HepG2 (cell line): ENCODE measurements around the gene AK4. TPM values are rescaled to one million over a fixed set of nuclear protein-coding genes. Genes with fewer than 3 reads are reported as not detected.

ENCODE experiments used
- ATAC-seq: fragments of 200-7000 bp; cut with Tn5 transposase; 3 replicates; pipeline ENCODE4 v1.9.1; 2020; ENCODE audit warnings: mild to moderate bottlenecking, moderate library complexity
- BruUV-seq: library from RNA; stranded (reverse); fragments of 400-500 nt; replicated peaks from 2 replicates; lab custom pipeline; 2021; lab: Mats Ljungman, UMichigan
- CTCF ChIA-PET: fragments of 300-600 bp; formaldehyde crosslinking; extraction: SDS; loops from one replicate; lab custom pipeline; 2021; ENCODE audit warnings: low total read pairs, inconsistent platforms, low intra/inter-chr PET ratio; lab: Yijun Ruan, JAX
- POLR2A ChIA-PET: fragments of 350-600 bp; sonication (Branson Sonifier 250); formaldehyde crosslinking; loops from one replicate; lab custom pipeline; 2020; ENCODE audit warnings: antibody characterized with exemption, inconsistent platforms; lab: Yijun Ruan, JAX
- DNase-seq: peaks from one replicate; pipeline ENCODE4 v3.0.0-alpha.2; 2015; ENCODE audit warnings: low spot score
- FAIRE-seq: peaks from 3 replicates; lab custom pipeline; 2011; peaks lifted over from hg19 to GRCh38; lab: Jason Lieb, UNC
- H2AFZ ChIP-seq: one replicate; pipeline ENCODE4 v1.6.1; 2011; ENCODE audit warnings: low read length, inconsistent platforms
- H3K27ac ChIP-seq: fragments of 300-600 bp; 3 replicates; pipeline ENCODE4 v1.8.0; 2011; ENCODE audit warnings: mixed run types, mild to moderate bottlenecking, mixed read lengths, low read length, inconsistent platforms; ENCODE audit not compliant: insufficient read depth; ENCODE audit errors: extremely low read length
- H3K27me3 ChIP-seq, 2 experiments: fragments of 200-600 bp in 1 of 2; 2 replicates in 1 of 2; 3 replicates in 1 of 2; pipeline versions ENCODE4 v1.6.0 to v1.8.0; 2011; ENCODE audit warnings: low read length in 2 of 2, mild to moderate bottlenecking in 2 of 2, moderate library complexity in 2 of 2, inconsistent platforms in 1 of 2; ENCODE audit not compliant: insufficient read depth in 2 of 2, control insufficient read depth in 1 of 2
- H3K36me3 ChIP-seq, 2 experiments: fragments of 200-600 bp in 1 of 2; replicated peaks in 1 of 2; 2 replicates in 1 of 2; 3 replicates in 1 of 2; pipeline versions ENCODE4 v1.5.1 to v1.8.0; 2011; ENCODE audit warnings: low read length in 2 of 2, inconsistent platforms in 1 of 2; ENCODE audit not compliant: insufficient read depth in 2 of 2, control insufficient read depth in 1 of 2
- H3K4me1 ChIP-seq: 2 replicates; pipeline ENCODE4 v1.5.1; 2012; ENCODE audit warnings: low read length, inconsistent platforms; ENCODE audit not compliant: insufficient read depth
- H3K4me2 ChIP-seq: 2 replicates; pipeline ENCODE4 v1.6.0; 2011; ENCODE audit warnings: low read depth, low read length, inconsistent platforms
- H3K4me3 ChIP-seq, 3 experiments: fragments of 200-600 bp in 1 of 3; sonication (generic), shearing (Covaris generic) in 1 of 3; replicated peaks in 1 of 3; 2 replicates each; pipeline ENCODE4 v1.5.1; 2011 to 2016; ENCODE audit warnings: low read length in 3 of 3, inconsistent platforms in 2 of 3, low read depth in 2 of 3, mild to moderate bottlenecking in 2 of 3, control low read depth in 1 of 3, mixed read lengths in 1 of 3; ENCODE audit not compliant: insufficient read depth in 1 of 3
- H3K79me2 ChIP-seq: one replicate; pipeline ENCODE4 v1.6.1; 2011; ENCODE audit warnings: low read length, inconsistent platforms; ENCODE audit not compliant: insufficient read depth
- H3K9ac ChIP-seq: 2 replicates; pipeline ENCODE4 v1.6.0; 2011; ENCODE audit warnings: mild to moderate bottlenecking, low read depth, low read length, inconsistent platforms; ENCODE audit not compliant: insufficient read depth
- H3K9me3 ChIP-seq: 2 replicates; pipeline ENCODE4 v1.5.1; 2012; ENCODE audit warnings: mild to moderate bottlenecking, low read length
- H4K20me1 ChIP-seq: 2 replicates; pipeline ENCODE4 v1.6.0; 2011; ENCODE audit warnings: inconsistent platforms, mild to moderate bottlenecking, low read length, moderate library complexity; ENCODE audit not compliant: insufficient read depth
- LCORL ChIP-seq, 2 experiments: fragments of 450-650 bp in 1 of 2; sonication (generic) in 1 of 2; formaldehyde crosslinking in 1 of 2; IDR thresholded peaks; 2 replicates each; pipeline versions ENCODE4 v1.5.0 to v1.6.1; 2017 to 2020; ENCODE audit warnings: antibody characterized with exemption in 1 of 2, missing genetic modification reagents in 1 of 2
- MXD4 ChIP-seq: IDR thresholded peaks from 2 replicates; pipeline ENCODE4 v1.6.1; 2016; ENCODE audit warnings: mild to moderate bottlenecking, missing biosample characterization, missing genetic modification reagents
- MZF1 ChIP-seq: sonication (generic); formaldehyde crosslinking; IDR thresholded peaks from 2 replicates; pipeline ENCODE4 v1.8.1; 2023; ENCODE audit warnings: mild to moderate bottlenecking, missing genetic modification reagents, borderline replicate concordance
- NONO ChIP-seq, 2 experiments: fragments of 450-650 bp in 1 of 2; sonication (generic) in 1 of 2; formaldehyde crosslinking in 1 of 2; IDR thresholded peaks in 1 of 2; conservative IDR thresholded peaks in 1 of 2; 2 replicates each; pipeline versions ENCODE4 v1.6.1 to v1.8.0; 2017 to 2022; ENCODE audit warnings: mild to moderate bottlenecking in 1 of 2, missing genetic modification reagents in 1 of 2, moderate library complexity in 1 of 2
- SATB2 ChIP-seq: sonication (generic); formaldehyde crosslinking; IDR thresholded peaks from 2 replicates; pipeline ENCODE4 v1.5.0; 2020; ENCODE audit warnings: missing genetic modification reagents
- STAG1 ChIP-seq: sonication (generic); formaldehyde crosslinking; IDR thresholded peaks from 2 replicates; pipeline ENCODE4 v1.4.0; 2020; ENCODE audit warnings: missing genetic modification reagents
- ZFP36 ChIP-seq: fragments of 150-350 bp; IDR thresholded peaks from 2 replicates; pipeline ENCODE4 v1.6.1; 2018; ENCODE audit warnings: borderline replicate concordance, low read length, low read depth; ENCODE audit not compliant: partially characterized antibody
- ZFP36L1 ChIP-seq: sonication (generic); formaldehyde crosslinking; IDR thresholded peaks from 2 replicates; pipeline ENCODE4 v1.8.0; 2022; ENCODE audit warnings: mild to moderate bottlenecking, missing genetic modification reagents, moderate library complexity
- ZFY ChIP-seq: sonication (generic); formaldehyde crosslinking; IDR thresholded peaks from 2 replicates; pipeline ENCODE4 v1.4.0; 2020; ENCODE audit warnings: missing genetic modification reagents
- ZMYM4 ChIP-seq: sonication (generic); formaldehyde crosslinking; IDR thresholded peaks from 2 replicates; pipeline ENCODE4 v1.8.1; 2023; ENCODE audit warnings: mild to moderate bottlenecking, missing genetic modification reagents
- ZNF598 ChIP-seq: sonication (generic); formaldehyde crosslinking; IDR thresholded peaks from 2 replicates; pipeline ENCODE4 v1.5.1; 2020; ENCODE audit warnings: mild to moderate bottlenecking, missing genetic modification reagents, borderline replicate concordance
- ZNF703 ChIP-seq: sonication (generic); formaldehyde crosslinking; IDR thresholded peaks from 2 replicates; pipeline ENCODE4 v1.5.1; 2020; ENCODE audit warnings: missing genetic modification reagents, mild to moderate bottlenecking, moderate library complexity, borderline replicate concordance
- ZNF784 ChIP-seq: sonication (generic); formaldehyde crosslinking; IDR thresholded peaks from 2 replicates; pipeline ENCODE4 v1.5.1; 2020; ENCODE audit warnings: missing genetic modification reagents, mild to moderate bottlenecking, borderline replicate concordance
- ZSCAN22 ChIP-seq: sonication (generic); formaldehyde crosslinking; IDR thresholded peaks from 2 replicates; pipeline ENCODE4 v1.4.0; 2020; ENCODE audit warnings: mild to moderate bottlenecking, missing genetic modification reagents
- WGBS: methylation state at CpG from one replicate; pipeline ENCODE4 v1.1.6; 2017; ENCODE audit warnings: low lambda C conversion rate; 5-methylcytosine and 5-hydroxymethylcytosine counted together
- in situ Hi-C: cut with HindIII; loops from 2 replicates; pipeline ENCODE4 v1.10.0; 2017; ENCODE audit warnings: low pct_unique_long_range_greater_than_20kb; ENCODE audit not compliant: extremely low pct_ligation_motif_present
- intact Hi-C: fragments of 100-400 bp; cut with micrococcal nuclease; formaldehyde crosslinking; loops from one replicate; pipeline ENCODE4 v1.10.0; 2022; ENCODE audit not compliant: unreplicated experiment
- polyA plus RNA-seq, 8 experiments: library from polyadenylated mRNA; depleted of rRNA in 3 of 8; stranded (reverse) in 7 of 8; unstranded in 1 of 8; fragments of >200 nt; fragmentation: Illumina TruSeq in 4 of 8; extraction: Trizol in 4 of 8; gene quantifications; 2 replicates each; pipeline versions ENCODE4 v1.2.1 to v1.2.3, GENCODE V29; 2011 to 2016; ENCODE audit warnings: low read depth in 4 of 8, missing spikeins in 1 of 8, mixed read lengths in 1 of 8; ENCODE audit not compliant: insufficient read depth in 1 of 8
- total RNA-seq, 5 experiments: library from RNA; depleted of rRNA; stranded (reverse); fragments of >200 nt; fragmentation: Illumina TruSeq; extraction: Trizol; gene quantifications; 2 replicates each; pipeline ENCODE4 v1.2.3, GENCODE V29; 2016; ENCODE audit warnings: low read depth in 1 of 5
- TF ChIP-seq, protein P1 (sequence below): sonication (generic); formaldehyde crosslinking; IDR thresholded peaks from 2 replicates; pipeline ENCODE4 v1.5.0; 2020; ENCODE audit warnings: missing genetic modification reagents, mild to moderate bottlenecking, borderline replicate concordance
- TF ChIP-seq, protein P2 (sequence below): sonication (generic); formaldehyde crosslinking; IDR thresholded peaks from 2 replicates; pipeline ENCODE4 v1.4.0; 2020; ENCODE audit warnings: mild to moderate bottlenecking, missing genetic modification reagents
- TF ChIP-seq, protein P3 (sequence below): IDR thresholded peaks from 2 replicates; pipeline ENCODE4 v1.6.1; 2016; ENCODE audit warnings: missing compliant biosample characterization, missing genetic modification reagents, borderline replicate concordance

Gene AK4
- total and polyA plus RNA-seq, 2 of the 13 experiments (the other 11 are each of a cell fraction or from before 2014, with no cell fraction given), result 110 to 160 TPM

DNA sequence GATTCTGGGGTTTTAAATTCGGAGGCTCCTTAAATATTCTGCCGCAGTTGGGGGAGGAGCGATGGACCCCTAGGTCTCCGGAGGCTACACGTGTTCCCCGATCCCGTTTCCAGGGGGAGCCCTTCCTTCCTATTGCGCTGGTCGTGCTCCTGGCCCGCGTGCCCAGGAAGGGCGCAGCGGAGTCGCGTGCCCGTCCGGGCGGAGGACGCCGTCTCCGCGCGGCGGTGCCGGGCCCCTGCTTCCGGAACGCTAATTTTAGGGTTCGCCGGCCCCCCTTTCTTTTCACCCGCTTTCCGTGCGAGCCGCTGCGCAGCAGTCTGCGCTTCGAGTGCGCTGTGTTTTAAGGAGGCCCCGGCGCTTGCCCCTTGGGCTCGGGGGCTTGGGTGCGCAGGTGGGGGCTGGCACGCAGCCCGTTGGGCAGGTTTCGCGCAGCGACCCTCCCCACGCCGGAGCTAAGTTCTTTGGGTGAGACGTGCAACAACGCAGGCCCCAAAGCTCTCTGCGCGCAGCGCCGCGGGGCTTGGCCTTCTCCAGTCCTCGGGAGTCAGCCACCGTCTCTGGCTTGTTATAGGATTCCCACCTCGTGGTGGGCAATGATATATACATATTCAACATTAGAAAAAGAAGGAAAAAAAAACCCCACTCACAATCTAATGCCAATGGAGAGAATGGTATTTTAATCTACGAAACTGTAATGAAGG, 117.8 kb downstream of the AK4 start:
- POLR2A ChIA-PET, result interaction anchor here (0.7 to 2.5 kb wide), 4 partner anchors 11 to 350 kb away, joined by 3 to 10 read pairs (median 4); partner anchors contain the start of genes LEPR and LEPROT
- Histone ChIP-seq H3K36me3 (no peaks in the 10 kb centered on the region), H3K9ac (peak overlapping the region; percentile 59), H3K4me1 (peaks cover 20% of the 10 kb centered on the region), H3K79me2 (no peaks in the 10 kb centered on the region), H3K27me3 (no peaks in the 10 kb centered on the region), H3K4me3 (peak overlapping the region; percentile 58 to 67 (median 59)), H2AFZ (peak overlapping the region; percentile 54), H3K9me3 (no peaks in the 10 kb centered on the region), H4K20me1 (no peaks in the 10 kb centered on the region), H3K4me2 (peak overlapping the region; percentile 73), H3K27ac (no peak overlapping the region)
- 16% methylated on average over 45 of the region's 59 CpGs for WGBS
- TSS peak; percentile 60 for BruUV-seq
- ATAC-seq (peak; percentile 97), DNase-seq (peak; percentile 57), FAIRE-seq (no peak)
- intact Hi-C loops, result loop anchor here (5.0 kb wide), 2 partner anchors 42 to 152 kb away; partner anchors contain the start of gene DNAJC6
- CTCF ChIA-PET, result interaction anchor here (0.6 kb wide), 1 partner anchor 205 kb away, joined by 3 read pairs; no protein-coding TSS in a partner anchor
- in situ Hi-C loops, result no loop called here
- TF ChIP-seq STAG1 (CRISPR knock-in tag), result peak; percentile 56
- TF ChIP-seq ZSCAN22 (CRISPR knock-in tag), result no peak
- TF ChIP-seq MZF1 (CRISPR knock-in tag), result no peak
- 0 out of 2 replicates have a peak, but pooled peaks have one; percentile 38 for TF ChIP-seq ZFP36L1 (CRISPR knock-in tag)
- TF ChIP-seq NONO (IDR thresholded peaks at IDR 0.05), result no peak
- TF ChIP-seq NONO (CRISPR knock-in tag; conservative IDR thresholded peaks at IDR 0.05), result 0 out of 2 replicates have a peak, but pooled peaks have one; percentile 21
- TF ChIP-seq ZFP36, result no peak
- no peak for TF ChIP-seq LCORL (IDR thresholded peaks at IDR 0.05)
- 0 out of 2 replicates have a peak, but pooled peaks have one; percentile 23 for TF ChIP-seq LCORL (CRISPR knock-in tag; IDR thresholded peaks at IDR 0.05)
- peak; percentile 29; the same call in 1 of the 2 replicates for TF ChIP-seq MXD4 (CRISPR knock-in tag)
- TF ChIP-seq ZNF598 (CRISPR knock-in tag), result peak; percentile 82; the same call in 1 of the 2 replicates
- TF ChIP-seq ZMYM4, result peak; percentile 78
- TF ChIP-seq ZFY, result peak; percentile 72
- TF ChIP-seq ZNF784 (CRISPR knock-in tag), result peak; percentile 35; the same call in 1 of the 2 replicates
- TF ChIP-seq, protein P1, sequence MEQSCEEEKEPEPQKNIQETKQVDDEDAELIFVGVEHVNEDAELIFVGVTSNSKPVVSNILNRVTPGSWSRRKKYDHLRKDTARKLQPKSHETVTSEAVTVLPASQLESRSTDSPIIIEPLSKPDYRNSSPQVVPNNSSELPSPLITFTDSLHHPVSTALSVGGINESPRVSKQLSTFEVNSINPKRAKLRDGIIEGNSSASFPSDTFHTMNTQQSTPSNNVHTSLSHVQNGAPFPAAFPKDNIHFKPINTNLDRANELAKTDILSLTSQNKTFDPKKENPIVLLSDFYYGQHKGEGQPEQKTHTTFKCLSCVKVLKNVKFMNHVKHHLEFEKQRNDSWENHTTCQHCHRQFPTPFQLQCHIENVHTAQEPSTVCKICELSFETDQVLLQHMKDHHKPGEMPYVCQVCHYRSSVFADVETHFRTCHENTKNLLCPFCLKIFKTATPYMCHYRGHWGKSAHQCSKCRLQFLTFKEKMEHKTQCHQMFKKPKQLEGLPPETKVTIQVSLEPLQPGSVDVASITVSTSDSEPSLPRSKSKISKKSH (CRISPR knock-in tag), result peak; percentile 85
- TF ChIP-seq, protein P2, sequence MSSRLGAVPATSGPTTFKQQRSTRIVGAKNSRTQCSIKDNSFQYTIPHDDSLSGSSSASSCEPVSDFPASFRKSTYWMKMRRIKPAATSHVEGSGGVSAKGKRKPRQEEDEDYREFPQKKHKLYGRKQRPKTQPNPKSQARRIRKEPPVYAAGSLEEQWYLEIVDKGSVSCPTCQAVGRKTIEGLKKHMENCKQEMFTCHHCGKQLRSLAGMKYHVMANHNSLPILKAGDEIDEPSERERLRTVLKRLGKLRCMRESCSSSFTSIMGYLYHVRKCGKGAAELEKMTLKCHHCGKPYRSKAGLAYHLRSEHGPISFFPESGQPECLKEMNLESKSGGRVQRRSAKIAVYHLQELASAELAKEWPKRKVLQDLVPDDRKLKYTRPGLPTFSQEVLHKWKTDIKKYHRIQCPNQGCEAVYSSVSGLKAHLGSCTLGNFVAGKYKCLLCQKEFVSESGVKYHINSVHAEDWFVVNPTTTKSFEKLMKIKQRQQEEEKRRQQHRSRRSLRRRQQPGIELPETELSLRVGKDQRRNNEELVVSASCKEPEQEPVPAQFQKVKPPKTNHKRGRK (CRISPR knock-in tag), result no peak
- TF ChIP-seq SATB2, result no peak; the same call in 1 of the 2 replicates
- no peak for TF ChIP-seq ZNF703 (CRISPR knock-in tag)
- TF ChIP-seq, protein P3, sequence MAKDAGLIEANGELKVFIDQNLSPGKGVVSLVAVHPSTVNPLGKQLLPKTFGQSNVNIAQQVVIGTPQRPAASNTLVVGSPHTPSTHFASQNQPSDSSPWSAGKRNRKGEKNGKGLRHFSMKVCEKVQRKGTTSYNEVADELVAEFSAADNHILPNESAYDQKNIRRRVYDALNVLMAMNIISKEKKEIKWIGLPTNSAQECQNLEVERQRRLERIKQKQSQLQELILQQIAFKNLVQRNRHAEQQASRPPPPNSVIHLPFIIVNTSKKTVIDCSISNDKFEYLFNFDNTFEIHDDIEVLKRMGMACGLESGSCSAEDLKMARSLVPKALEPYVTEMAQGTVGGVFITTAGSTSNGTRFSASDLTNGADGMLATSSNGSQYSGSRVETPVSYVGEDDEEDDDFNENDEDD, result peak; percentile 79; the same call in 1 of the 2 replicates
